IMR-90 (cell line): ENCODE data around the gene AAR2. TPM values are rescaled to one million over a fixed set of nuclear protein-coding genes. Genes with fewer than 3 reads are reported as not detected.

Experiments used
- ATAC-seq: fragments of 200-7000 bp; cut with Tn5 transposase; 2 replicates; pipeline ENCODE4 v1.9.1; 2020; ENCODE audit warnings: low read depth, mild to moderate bottlenecking, moderate library complexity
- BruUV-seq: library from RNA; stranded (reverse); fragments of 400-500 nt; replicated peaks from 2 replicates; lab custom pipeline; 2021; lab: Mats Ljungman, UMichigan
- CTCF ChIA-PET: fragments of 300-600 bp; formaldehyde crosslinking; extraction: SDS; loops from one replicate; lab custom pipeline; 2021; ENCODE audit warnings: antibody characterized with exemption; lab: Yijun Ruan, JAX
- POLR2A ChIA-PET: fragments of 300-600 bp; sonication (Branson Sonifier 250); formaldehyde crosslinking; loops from one replicate; lab custom pipeline; 2022; ENCODE audit warnings: antibody characterized with exemption; ENCODE audit not compliant: unreplicated experiment; lab: Charles Lee
- DNase-seq: peaks from one replicate; pipeline ENCODE4 v3.0.0; 2013
- H2AFZ ChIP-seq: replicated peaks from 2 replicates; pipeline ENCODE3; 2013; ENCODE audit warnings: low read length, mild to moderate bottlenecking; ENCODE audit not compliant: poor library complexity
- H2AK5ac ChIP-seq: 2 replicates; pipeline ENCODE4 v1.6.1; 2013; ENCODE audit warnings: low read depth, low read length, inconsistent platforms
- H2AK9ac ChIP-seq: replicated peaks from 2 replicates; pipeline ENCODE3; 2013; ENCODE audit warnings: mild to moderate bottlenecking, low read depth, low read length, moderate library complexity; ENCODE audit not compliant: poor library complexity
- H2BK120ac ChIP-seq: 2 replicates; pipeline ENCODE4 v1.6.1; 2013; ENCODE audit warnings: low read depth, low read length, inconsistent platforms
- H2BK15ac ChIP-seq: 3 replicates; pipeline ENCODE4 v1.6.1; 2013; ENCODE audit warnings: low read depth, low read length, inconsistent platforms
- H2BK20ac ChIP-seq: 2 replicates; pipeline ENCODE4 v1.6.1; 2013; ENCODE audit warnings: low read depth, mild to moderate bottlenecking, inconsistent platforms, low read length, moderate library complexity
- H2BK5ac ChIP-seq: 2 replicates; pipeline ENCODE4 v1.6.1; 2013; ENCODE audit warnings: mild to moderate bottlenecking, low read depth, low read length, inconsistent platforms; ENCODE audit not compliant: poor library complexity, severe bottlenecking
- H3K14ac ChIP-seq: replicated peaks from 2 replicates; pipeline ENCODE4 v1.6.1; 2013; ENCODE audit warnings: low read depth, low read length, inconsistent platforms
- H3K18ac ChIP-seq: 2 replicates; pipeline ENCODE4 v1.6.1; 2013; ENCODE audit warnings: low read depth, low read length, control low read depth
- H3K23ac ChIP-seq: 2 replicates; pipeline ENCODE4 v1.6.1; 2013; ENCODE audit warnings: low read depth, low read length, inconsistent platforms
- H3K27ac ChIP-seq: 2 replicates; pipeline ENCODE4 v1.5.1; 2013; ENCODE audit warnings: mild to moderate bottlenecking, control low read depth, low read length; ENCODE audit not compliant: insufficient read depth
- H3K27me3 ChIP-seq: 2 replicates; pipeline ENCODE4 v1.6.1; 2013; ENCODE audit warnings: low read length; ENCODE audit not compliant: control insufficient read depth, insufficient read depth
- H3K36me3 ChIP-seq: 2 replicates; pipeline ENCODE4 v1.6.1; 2013; ENCODE audit warnings: low read length, mixed read lengths; ENCODE audit not compliant: control insufficient read depth, insufficient read depth
- H3K4ac ChIP-seq: 2 replicates; pipeline ENCODE4 v1.6.1; 2013; ENCODE audit warnings: low read depth, low read length, inconsistent platforms
- H3K4me1 ChIP-seq: 2 replicates; pipeline ENCODE4 v1.6.1; 2013; ENCODE audit warnings: low read length, mixed read lengths; ENCODE audit not compliant: control insufficient read depth, insufficient read depth
- H3K4me2 ChIP-seq: 2 replicates; pipeline ENCODE4 v1.6.1; 2013; ENCODE audit warnings: low read depth, mild to moderate bottlenecking, control low read depth, low read length, moderate library complexity
- H3K4me3 ChIP-seq: 2 replicates; pipeline ENCODE4 v1.5.1; 2013; ENCODE audit warnings: low read depth, mild to moderate bottlenecking, control low read depth, low read length, moderate library complexity; ENCODE audit not compliant: insufficient read depth
- H3K56ac ChIP-seq: 2 replicates; pipeline ENCODE4 v1.6.1; 2013; ENCODE audit warnings: low read length, inconsistent platforms; ENCODE audit not compliant: insufficient read depth; ENCODE audit errors: extremely low read depth
- H3K79me1 ChIP-seq, 2 experiments: 2 replicates each; pipeline ENCODE4 v1.6.1; 2013; ENCODE audit warnings: low read length in 2 of 2, inconsistent platforms in 1 of 2, low read depth in 1 of 2
- H3K9ac ChIP-seq: 2 replicates; pipeline ENCODE4 v1.6.1; 2013; ENCODE audit warnings: low read depth, low read length, control low read depth
- H3K9me1 ChIP-seq: 2 replicates; pipeline ENCODE4 v1.6.1; 2013; ENCODE audit warnings: low read length, inconsistent platforms; ENCODE audit not compliant: insufficient read depth
- H3K9me3 ChIP-seq: 2 replicates; pipeline ENCODE4 v1.6.1; 2013; ENCODE audit warnings: low read length; ENCODE audit not compliant: control insufficient read depth, insufficient read depth
- H4K20me1 ChIP-seq: 2 replicates; pipeline ENCODE4 v1.6.1; 2013; ENCODE audit warnings: low read length, inconsistent platforms; ENCODE audit not compliant: insufficient read depth
- H4K5ac ChIP-seq: 2 replicates; pipeline ENCODE4 v1.6.1; 2013; ENCODE audit warnings: mild to moderate bottlenecking, low read depth, low read length, control low read depth
- H4K8ac ChIP-seq, 2 experiments: 2 replicates each; pipeline ENCODE4 v1.6.1; 2013; ENCODE audit warnings: low read depth in 2 of 2, low read length in 2 of 2, control low read depth in 1 of 2, inconsistent platforms in 1 of 2
- H4K91ac ChIP-seq: 2 replicates; pipeline ENCODE4 v1.6.1; 2013; ENCODE audit warnings: low read depth, low read length, inconsistent platforms; ENCODE audit not compliant: insufficient read depth
- BHLHE40 ChIP-seq: fragments of 150-350 bp; IDR thresholded peaks from 2 replicates; pipeline ENCODE4 v1.6.1; 2016; ENCODE audit warnings: mild to moderate bottlenecking, low read depth, low read length
- CHD1 ChIP-seq: IDR thresholded peaks from 2 replicates; pipeline ENCODE4 v1.6.1; 2012; ENCODE audit warnings: low read depth, low read length, improper control_type of control experiment
- ELK1 ChIP-seq: fragments of 150-350 bp; IDR thresholded peaks from 2 replicates; pipeline ENCODE4 v1.6.1; 2016; ENCODE audit warnings: low read depth, mild to moderate bottlenecking, low read length, moderate library complexity, borderline replicate concordance
- FOS ChIP-seq: fragments of 150-350 bp; IDR thresholded peaks from 2 replicates; pipeline ENCODE4 v1.6.1; 2016; ENCODE audit warnings: low read depth, low read length
- MAFK ChIP-seq: IDR thresholded peaks from 2 replicates; pipeline ENCODE4 v1.6.1; 2012; ENCODE audit warnings: low read depth, low read length, improper control_type of control experiment
- MAZ ChIP-seq: IDR thresholded peaks from 2 replicates; pipeline ENCODE4 v1.6.1; 2012; ENCODE audit warnings: low read depth, mild to moderate bottlenecking, low read length, improper control_type of control experiment, moderate library complexity, borderline replicate concordance
- MXI1 ChIP-seq: IDR thresholded peaks from 2 replicates; pipeline ENCODE4 v1.6.1; 2012; ENCODE audit warnings: low read depth, mild to moderate bottlenecking, low read length, moderate library complexity, borderline replicate concordance
- NFE2L2 ChIP-seq: fragments of 150-350 bp; IDR thresholded peaks from 2 replicates; pipeline ENCODE4 v1.6.1; 2016; ENCODE audit warnings: low read depth, mild to moderate bottlenecking, low read length
- POLR2A ChIP-seq: IDR thresholded peaks from 2 replicates; pipeline ENCODE4 v1.6.1; 2012; ENCODE audit warnings: mild to moderate bottlenecking, low read depth, low read length
- RAD21 ChIP-seq: IDR thresholded peaks from 2 replicates; pipeline ENCODE4 v1.6.1; 2012; ENCODE audit warnings: low read length, improper control_type of control experiment
- RCOR1 ChIP-seq: IDR thresholded peaks from 2 replicates; pipeline ENCODE4 v1.6.1; 2012; ENCODE audit warnings: mild to moderate bottlenecking, low read length, improper control_type of control experiment; ENCODE audit not compliant: insufficient replicate concordance
- RFX5 ChIP-seq: IDR thresholded peaks from 2 replicates; pipeline ENCODE4 v1.8.0; 2012; ENCODE audit warnings: low read depth, mild to moderate bottlenecking, low read length, moderate library complexity
- SMC3 ChIP-seq: fragments of 150-350 bp; IDR thresholded peaks from 2 replicates; pipeline ENCODE4 v1.6.1; 2016; ENCODE audit warnings: low read depth, mild to moderate bottlenecking, antibody characterized with exemption, low read length, moderate library complexity
- USF2 ChIP-seq: fragments of 150-350 bp; IDR thresholded peaks from 2 replicates; pipeline ENCODE4 v1.6.1; 2017; ENCODE audit warnings: mild to moderate bottlenecking, antibody characterized with exemption, low read length, low read depth
- WGBS, 2 experiments: methylation state at CpG; one replicate each; pipeline versions ENCODE4 v1.1.5 to v1.1.7; 2013; ENCODE audit warnings: missing lambda C conversion rate in 2 of 2; ENCODE audit not compliant: insufficient read length in 1 of 2; ENCODE audit errors: extremely low coverage in 2 of 2; 5-methylcytosine and 5-hydroxymethylcytosine counted together
- dilution Hi-C: fragments of 300-500 bp; cut with HindIII; formaldehyde crosslinking; loops from one replicate; pipeline ENCODE4 v1.14.3; 2018; ENCODE audit warnings: low sequenced_read_pairs; ENCODE audit not compliant: unreplicated experiment
- in situ Hi-C: fragments of 300-500 bp; cut with MboI; formaldehyde crosslinking; loops from 3 replicates; pipeline ENCODE4 v1.14.3; 2019; ENCODE audit warnings: low sequenced_read_pairs, inconsistent platforms, mixed read lengths
- intact Hi-C: fragments of 100-400 bp; cut with micrococcal nuclease; formaldehyde crosslinking; loops from 2 replicates; pipeline ENCODE4 v1.10.0; 2022
- polyA plus RNA-seq, 3 experiments: library from polyadenylated mRNA; depleted of rRNA; stranded (reverse); fragments of >200 nt; gene quantifications; 2 replicates each; pipeline ENCODE4 v1.2.3, GENCODE V29; 2012; ENCODE audit warnings: low replicate concordance in 1 of 3
- total RNA-seq: library from RNA; depleted of rRNA; stranded (reverse); fragments of >200 nt; gene quantifications from 2 replicates; pipeline ENCODE4 v1.2.3, GENCODE V29; 2012
- TF ChIP-seq, protein P1 (sequence below): conservative IDR thresholded peaks from 2 replicates; pipeline ENCODE4 v1.5.1; 2012; ENCODE audit warnings: mild to moderate bottlenecking, low read depth, low read length, improper control_type of control experiment

AAR2 gene
- total and polyA plus RNA-seq, 2 of the 4 experiments (the other 2 are of a cell fraction): 28.2 to 35.8 TPM

DNA sequence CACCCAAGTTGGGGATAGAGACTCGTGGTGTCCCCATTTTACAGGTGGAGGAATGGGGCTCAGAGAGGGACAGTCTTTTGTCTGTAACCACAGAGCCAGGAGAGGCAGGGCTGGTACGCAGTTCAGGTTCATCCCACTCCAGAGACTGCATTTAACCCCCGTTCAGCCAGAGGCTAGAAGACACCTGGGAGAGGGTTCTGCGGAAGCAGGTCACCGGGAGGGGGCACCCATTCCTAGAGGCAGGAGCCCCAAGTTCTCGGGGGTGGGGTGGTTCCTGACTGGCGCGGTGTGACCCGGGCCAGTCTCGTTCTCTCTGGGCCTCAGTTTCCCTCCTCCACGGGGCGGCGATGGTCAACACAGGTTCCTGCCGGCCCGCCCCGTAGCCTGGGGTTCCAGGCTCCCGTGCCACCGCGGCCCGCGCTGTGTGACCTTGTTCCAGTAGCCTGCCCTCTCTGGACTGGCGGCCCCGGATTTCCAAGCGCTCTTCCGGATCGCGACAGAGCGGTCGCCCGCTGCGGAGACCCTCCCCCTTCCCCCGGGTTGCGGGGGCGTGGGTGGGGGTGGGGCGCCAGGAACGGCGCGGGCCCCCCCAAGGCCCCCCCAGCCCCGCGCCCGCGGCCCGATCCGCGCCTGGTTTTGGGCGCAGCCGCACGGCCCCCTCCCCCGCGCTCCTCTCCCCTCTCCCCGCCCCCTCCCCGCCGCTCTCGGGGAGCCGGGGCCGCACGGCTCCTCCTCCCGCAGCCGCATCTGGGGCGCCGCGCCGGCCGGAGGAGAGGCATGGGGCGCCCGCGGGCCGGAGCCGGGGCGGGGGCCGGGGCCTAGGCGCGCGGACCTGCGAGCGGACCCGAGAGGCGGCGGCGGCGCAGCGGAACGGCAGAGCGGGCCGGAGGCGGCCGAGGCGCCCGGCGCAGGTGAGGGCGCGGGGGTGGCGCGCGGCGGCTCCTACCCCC, 69.6 kb downstream of the AAR2 start, which contains the start of gene DLGAP4:
TSS of gene DLGAP4 (plus strand) at position 738 of the 950 bp plus-strand sequence. CDS start 125,379 bp downstream, outside the sequence.
- no peak within 1 kb of the TSS for H2BK20ac ChIP-seq
- H3K18ac ChIP-seq: no peak within 1 kb of the TSS
- no peak within 1 kb of the TSS for H2BK120ac ChIP-seq
- peaks cover 86% of the 10 kb centered on the region for H3K27me3 ChIP-seq
- no peak within 1 kb of the TSS for H2AK9ac ChIP-seq
- H3K4me3 ChIP-seq: no peak within 1 kb of the TSS
- H3K27ac ChIP-seq: no peak within 1 kb of the TSS
- 1% methylated on average over 21 of the region's 96 CpGs; no CpG with 5 or more reads in 1 of the 2 experiments for WGBS, 2 experiments
- no peak for ATAC-seq
- H4K8ac ChIP-seq: no peak within 1 kb of the TSS
- no peaks in the 10 kb centered on the region for H3K9me1 ChIP-seq
- H4K20me1 ChIP-seq: no peaks in the 10 kb centered on the region
- in situ Hi-C loops: no loop called here
- H3K4me1 ChIP-seq: no peaks in the 10 kb centered on the region
- H3K56ac ChIP-seq: no peak within 1 kb of the TSS
- ChIA-PET CTCF (no interaction called here), POLR2A (no interaction called here)
- H2AFZ ChIP-seq: no peak within 1 kb of the TSS
- no peak within 1 kb of the TSS for H2BK15ac ChIP-seq
- H4K5ac ChIP-seq: no peak within 1 kb of the TSS
- H3K4me2 ChIP-seq: no peak within 1 kb of the TSS
- no peak within 1 kb of the TSS for H3K4ac ChIP-seq
- no peaks in the 10 kb centered on the region for H3K9me3 ChIP-seq
- no peaks in the 10 kb centered on the region for H3K36me3 ChIP-seq
- H3K14ac ChIP-seq: no peak within 1 kb of the TSS
- H3K9ac ChIP-seq: no peak within 1 kb of the TSS
- dilution Hi-C loops: no loop called here
- H4K91ac ChIP-seq: no peak within 1 kb of the TSS
- DNase-seq: no peak
- no TSS peak for BruUV-seq
- H3K79me1 ChIP-seq: no peaks in the 10 kb centered on the region
- H3K23ac ChIP-seq: no peak within 1 kb of the TSS
- intact Hi-C loops: no loop called here
- no peak within 1 kb of the TSS for H2BK5ac ChIP-seq
- H2AK5ac ChIP-seq: no peak within 1 kb of the TSS
- TF ChIP-seq, protein P1, sequence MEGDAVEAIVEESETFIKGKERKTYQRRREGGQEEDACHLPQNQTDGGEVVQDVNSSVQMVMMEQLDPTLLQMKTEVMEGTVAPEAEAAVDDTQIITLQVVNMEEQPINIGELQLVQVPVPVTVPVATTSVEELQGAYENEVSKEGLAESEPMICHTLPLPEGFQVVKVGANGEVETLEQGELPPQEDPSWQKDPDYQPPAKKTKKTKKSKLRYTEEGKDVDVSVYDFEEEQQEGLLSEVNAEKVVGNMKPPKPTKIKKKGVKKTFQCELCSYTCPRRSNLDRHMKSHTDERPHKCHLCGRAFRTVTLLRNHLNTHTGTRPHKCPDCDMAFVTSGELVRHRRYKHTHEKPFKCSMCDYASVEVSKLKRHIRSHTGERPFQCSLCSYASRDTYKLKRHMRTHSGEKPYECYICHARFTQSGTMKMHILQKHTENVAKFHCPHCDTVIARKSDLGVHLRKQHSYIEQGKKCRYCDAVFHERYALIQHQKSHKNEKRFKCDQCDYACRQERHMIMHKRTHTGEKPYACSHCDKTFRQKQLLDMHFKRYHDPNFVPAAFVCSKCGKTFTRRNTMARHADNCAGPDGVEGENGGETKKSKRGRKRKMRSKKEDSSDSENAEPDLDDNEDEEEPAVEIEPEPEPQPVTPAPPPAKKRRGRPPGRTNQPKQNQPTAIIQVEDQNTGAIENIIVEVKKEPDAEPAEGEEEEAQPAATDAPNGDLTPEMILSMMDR: no peak
- no peak for TF ChIP-seq BHLHE40
- TF ChIP-seq USF2: no peak
- no peak for TF ChIP-seq NFE2L2
- TF ChIP-seq MAFK: no peak
- TF ChIP-seq MXI1: no peak
- TF ChIP-seq POLR2A: no peak
- no peak for TF ChIP-seq FOS
- TF ChIP-seq RCOR1: no peak
- TF ChIP-seq ELK1: no peak
- TF ChIP-seq RFX5: no peak
- TF ChIP-seq CHD1: no peak
- no peak for TF ChIP-seq SMC3
- TF ChIP-seq MAZ: no peak
- TF ChIP-seq RAD21: no peak
